GM12875 (cell line): ENCODE measurements around the gene ERFE.

Experiments
- H3K4me3 ChIP-seq: one replicate; pipeline ENCODE4 v1.5.1; 2011; ENCODE audit warnings: low read depth, low read length, control low read depth
- TF ChIP-seq, protein P1 (sequence below): IDR thresholded peaks from 2 replicates; pipeline ENCODE4 v1.5.1; 2011; ENCODE audit warnings: low read depth, mild to moderate bottlenecking, control low read depth, inconsistent platforms, low read length, moderate library complexity, borderline replicate concordance; ENCODE audit not compliant: insufficient read depth

Gene ERFE

DNA sequence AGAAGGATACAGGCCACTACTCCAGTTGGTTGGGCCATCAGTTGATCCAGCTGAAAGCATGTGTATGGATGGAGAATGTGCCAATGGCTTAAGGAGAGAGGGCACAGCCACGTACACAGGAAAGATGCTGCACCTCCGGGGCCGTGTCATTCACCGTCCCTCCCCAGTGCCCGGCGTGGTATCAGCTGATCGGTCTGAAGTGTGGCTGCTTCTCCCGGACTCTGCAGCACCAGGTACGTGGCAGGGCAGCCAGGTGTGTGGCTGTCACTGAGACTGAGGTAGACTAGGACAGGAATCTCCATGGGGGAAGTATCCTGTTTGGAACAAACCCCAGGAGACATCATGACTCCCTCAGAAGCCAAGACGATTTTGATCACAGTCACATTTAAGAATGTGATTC lies 4.2 kb upstream of the ERFE start:
- TF ChIP-seq, protein P1, sequence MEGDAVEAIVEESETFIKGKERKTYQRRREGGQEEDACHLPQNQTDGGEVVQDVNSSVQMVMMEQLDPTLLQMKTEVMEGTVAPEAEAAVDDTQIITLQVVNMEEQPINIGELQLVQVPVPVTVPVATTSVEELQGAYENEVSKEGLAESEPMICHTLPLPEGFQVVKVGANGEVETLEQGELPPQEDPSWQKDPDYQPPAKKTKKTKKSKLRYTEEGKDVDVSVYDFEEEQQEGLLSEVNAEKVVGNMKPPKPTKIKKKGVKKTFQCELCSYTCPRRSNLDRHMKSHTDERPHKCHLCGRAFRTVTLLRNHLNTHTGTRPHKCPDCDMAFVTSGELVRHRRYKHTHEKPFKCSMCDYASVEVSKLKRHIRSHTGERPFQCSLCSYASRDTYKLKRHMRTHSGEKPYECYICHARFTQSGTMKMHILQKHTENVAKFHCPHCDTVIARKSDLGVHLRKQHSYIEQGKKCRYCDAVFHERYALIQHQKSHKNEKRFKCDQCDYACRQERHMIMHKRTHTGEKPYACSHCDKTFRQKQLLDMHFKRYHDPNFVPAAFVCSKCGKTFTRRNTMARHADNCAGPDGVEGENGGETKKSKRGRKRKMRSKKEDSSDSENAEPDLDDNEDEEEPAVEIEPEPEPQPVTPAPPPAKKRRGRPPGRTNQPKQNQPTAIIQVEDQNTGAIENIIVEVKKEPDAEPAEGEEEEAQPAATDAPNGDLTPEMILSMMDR = no peak

DNA sequence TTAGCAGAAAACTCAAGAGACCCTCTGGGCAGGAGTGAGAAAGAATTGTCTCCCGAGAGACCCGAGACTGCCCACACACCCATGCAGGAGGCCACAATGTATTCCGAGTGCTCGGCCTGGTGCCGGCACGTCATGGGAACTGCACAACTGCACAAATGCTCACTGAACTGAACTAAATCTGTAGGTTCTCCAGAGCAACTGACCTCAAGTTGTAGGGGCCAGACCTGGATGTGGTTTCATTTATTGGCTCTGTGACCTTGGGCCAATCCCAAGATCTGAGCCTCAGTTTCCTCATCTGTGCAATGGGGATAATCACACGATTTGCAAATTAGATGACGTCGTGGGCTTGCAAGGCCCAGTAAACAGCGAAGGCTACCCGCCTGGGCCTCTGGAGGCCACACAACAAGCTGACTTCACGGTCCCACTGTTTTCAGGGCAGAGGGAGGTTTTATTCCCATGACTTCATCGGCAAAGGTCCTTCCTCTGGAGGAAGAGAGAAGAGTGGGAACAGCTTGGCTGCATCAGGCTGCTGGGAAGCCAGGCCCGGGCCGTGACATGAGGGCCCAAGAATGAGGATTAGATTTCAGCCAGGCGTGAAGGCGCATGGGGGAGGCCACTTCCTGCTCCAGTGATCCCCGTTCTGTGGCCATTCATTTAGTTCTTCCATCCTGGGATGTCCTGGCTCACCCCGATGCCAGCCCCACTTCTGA lies 3.6 kb upstream of the ERFE start:
- no peak overlapping the region for H3K4me3 ChIP-seq
- TF ChIP-seq, protein P1 = no peak

More for the DNA sequence above, 4.2 kb upstream of the ERFE start:
- H3K4me3 ChIP-seq = no peak overlapping the region

DNA sequence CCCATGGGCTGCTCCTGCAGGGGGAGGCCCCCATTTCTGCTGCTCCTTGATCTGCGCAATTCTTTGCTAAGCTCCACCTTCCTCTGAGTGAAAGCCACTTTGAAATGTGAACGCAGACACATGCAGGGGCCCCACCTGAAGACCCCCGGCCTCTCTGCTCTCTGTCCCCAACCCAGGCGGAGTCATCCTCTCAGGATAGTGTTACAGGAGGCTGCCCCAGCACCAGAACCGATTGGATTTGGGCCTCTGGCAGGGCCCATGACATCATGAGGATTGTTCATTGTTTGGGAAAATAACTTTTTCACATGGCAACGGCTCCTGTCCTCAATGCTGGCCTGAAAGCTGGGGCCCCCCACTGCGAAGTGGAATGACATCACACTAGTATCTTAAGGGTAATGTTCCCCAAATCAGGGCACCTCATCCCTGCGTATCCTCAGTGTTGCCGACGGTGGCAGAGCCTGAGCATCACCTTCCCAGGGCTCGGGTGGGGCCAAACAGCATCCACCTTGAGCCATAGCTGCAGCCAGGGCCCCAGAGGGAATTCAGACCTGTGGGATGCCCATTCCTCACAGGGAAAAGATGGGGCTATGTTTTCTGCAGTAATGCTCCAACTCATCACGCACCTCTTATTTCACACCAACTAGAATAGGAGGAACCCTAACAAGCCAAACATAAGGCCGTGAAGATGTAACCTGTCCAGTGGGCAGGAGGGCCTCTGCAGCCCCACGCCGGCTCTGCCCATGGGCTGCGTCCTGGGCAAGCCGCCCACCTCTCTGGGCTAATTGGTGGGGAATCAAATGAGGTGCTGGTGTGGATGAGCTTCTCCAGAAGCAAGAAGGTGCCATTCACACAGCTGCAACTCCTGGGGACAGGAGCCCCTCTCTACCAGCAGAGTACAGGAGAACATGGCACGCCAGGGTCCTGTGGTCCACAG lies 2.7 kb upstream of the ERFE start:
- H3K4me3 ChIP-seq = no peak overlapping the region
- TF ChIP-seq, protein P1 = no peak

DNA sequence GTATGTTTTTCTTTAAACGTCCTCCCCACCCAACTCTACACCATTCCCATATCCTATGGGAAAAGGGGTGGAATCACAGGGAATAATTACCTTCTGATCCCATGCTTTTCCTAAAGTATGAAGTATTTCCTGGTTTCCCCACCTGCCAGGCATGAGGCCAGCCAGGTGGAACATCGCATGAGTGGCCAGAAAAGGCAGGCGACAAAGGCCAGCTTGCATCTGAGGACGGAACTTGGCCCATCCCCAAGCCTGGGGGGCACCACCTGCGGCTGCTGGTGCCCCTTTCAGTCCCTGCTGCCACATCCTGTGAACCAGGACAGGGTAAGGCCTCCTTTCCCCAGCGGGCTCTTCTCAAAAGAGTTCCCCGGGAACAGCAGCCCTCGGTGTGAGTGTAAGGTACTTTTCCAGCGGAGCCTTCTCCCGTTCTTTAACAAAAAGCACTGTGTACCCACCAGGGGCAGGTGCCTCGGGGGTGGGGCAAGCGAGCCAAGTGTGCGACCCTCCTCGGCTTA lies 1.2 kb upstream of the ERFE start:
- TF ChIP-seq, protein P1 = no peak
- no peak overlapping the region for H3K4me3 ChIP-seq

DNA sequence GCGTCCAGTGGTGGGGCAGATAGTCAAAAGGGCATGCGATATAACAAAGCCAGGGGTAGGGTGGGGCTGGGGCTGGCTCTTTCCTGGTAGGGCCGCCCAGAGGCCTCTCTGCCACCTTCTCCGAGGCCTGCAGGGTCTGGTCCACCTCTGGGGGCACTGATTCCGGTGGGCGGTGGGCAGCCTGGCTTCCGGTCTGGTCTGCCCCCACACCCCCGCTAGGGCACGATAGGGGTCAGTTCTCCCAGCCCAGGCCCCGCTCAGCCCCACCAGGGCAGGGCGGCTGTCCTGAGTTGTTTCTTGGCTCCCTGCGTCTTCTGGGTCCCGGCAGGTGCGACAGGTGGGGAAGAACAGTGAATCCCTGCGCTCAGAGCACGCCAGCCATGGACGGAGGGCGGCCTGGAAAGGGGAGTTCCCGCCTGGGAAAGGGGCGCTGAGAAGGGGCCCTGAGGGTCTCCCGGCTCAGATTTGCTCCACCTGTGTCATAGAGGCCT lies 707 bp upstream of the ERFE start:
- TF ChIP-seq, protein P1 = no peak
- H3K4me3 ChIP-seq = no peak overlapping the region

DNA sequence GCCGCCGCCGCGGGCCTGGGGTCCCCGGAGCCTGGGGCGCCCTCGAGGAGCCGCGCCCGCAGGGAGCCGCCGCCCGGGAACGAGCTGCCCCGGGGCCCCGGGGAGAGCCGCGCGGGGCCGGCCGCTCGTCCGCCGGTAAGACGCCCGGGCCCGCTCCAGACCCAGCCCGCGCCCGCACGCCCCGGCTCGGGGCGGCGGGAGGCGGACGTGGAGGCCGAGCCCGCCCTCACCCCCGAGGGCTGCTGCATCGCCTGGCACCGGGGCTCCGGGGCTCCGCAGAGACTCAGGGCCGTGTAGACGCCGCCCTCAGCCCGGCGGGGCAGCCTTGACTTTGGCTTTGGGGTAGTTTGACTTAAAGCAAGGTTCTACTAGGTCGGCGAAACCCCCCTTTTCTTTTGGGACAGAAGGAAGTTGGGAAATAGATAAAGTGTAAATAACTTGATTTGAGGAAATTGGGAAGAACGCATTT lies 335 bp downstream of the ERFE start:
- no peak overlapping the region for H3K4me3 ChIP-seq
- TF ChIP-seq, protein P1 = no peak
